Osteoblast (primary cell): ENCODE data around the gene CD99L2. TPM values are rescaled to one million over a fixed set of nuclear protein-coding genes. Genes with fewer than 3 reads are reported as not detected.

Experiments
- DNase-seq: peaks from one replicate; pipeline ENCODE4 v3.0.0; 2011; ENCODE audit warnings: low spot score, mixed read lengths; ENCODE audit not compliant: insufficient read length; ENCODE audit errors: missing footprints
- H2AFZ ChIP-seq: 2 replicates; pipeline ENCODE4 v1.6.0; 2011; ENCODE audit warnings: mild to moderate bottlenecking, low read length
- H3K27ac ChIP-seq: 2 replicates; pipeline ENCODE4 v1.5.1; 2011; ENCODE audit warnings: mild to moderate bottlenecking, low read depth, low read length, moderate library complexity
- H3K27me3 ChIP-seq: 2 replicates; pipeline ENCODE4 v1.6.0; 2012; ENCODE audit warnings: mild to moderate bottlenecking, control low read depth, inconsistent platforms, low read length, moderate library complexity; ENCODE audit not compliant: insufficient read depth
- H3K36me3 ChIP-seq: 2 replicates; pipeline ENCODE4 v1.5.1; 2011; ENCODE audit warnings: mild to moderate bottlenecking, low read length, control low read depth, moderate library complexity; ENCODE audit not compliant: insufficient read depth
- H3K4me1 ChIP-seq: 2 replicates; pipeline ENCODE4 v1.5.1; 2011; ENCODE audit warnings: mild to moderate bottlenecking, low read length, control low read depth, moderate library complexity; ENCODE audit not compliant: insufficient read depth
- H3K4me2 ChIP-seq: 2 replicates; pipeline ENCODE4 v1.6.0; 2011; ENCODE audit warnings: mild to moderate bottlenecking, low read length; ENCODE audit not compliant: insufficient read depth
- H3K4me3 ChIP-seq: fragments of 200-600 bp; sonication (generic); 3 replicates; pipeline ENCODE4 v1.5.1; 2012; ENCODE audit warnings: mild to moderate bottlenecking, low read length, inconsistent platforms; ENCODE audit not compliant: insufficient read depth
- H3K79me2 ChIP-seq: 2 replicates; pipeline ENCODE4 v1.6.0; 2012; ENCODE audit warnings: mild to moderate bottlenecking, low read length, control low read depth, inconsistent platforms; ENCODE audit not compliant: insufficient read depth
- H3K9me3 ChIP-seq: 2 replicates; pipeline ENCODE4 v1.5.1; 2011; ENCODE audit warnings: low read depth, low read length, control low read depth
- H4K20me1 ChIP-seq: 2 replicates; pipeline ENCODE4 v1.6.0; 2012; ENCODE audit warnings: mild to moderate bottlenecking, low read length, control low read depth; ENCODE audit not compliant: insufficient read depth
- total RNA-seq: library from RNA; depleted of rRNA; stranded (reverse); fragments of >200 nt; gene quantifications from 2 replicates; pipeline ENCODE4 v1.2.3, GENCODE V29; 2012
- TF ChIP-seq, protein P1 (sequence below): IDR thresholded peaks from 2 replicates; pipeline ENCODE4 v1.5.1; 2011; ENCODE audit warnings: mild to moderate bottlenecking, low read depth, low read length, moderate library complexity; ENCODE audit errors: extremely low read depth

Gene CD99L2
- total RNA-seq, 1 donor, result 85.0 TPM

DNA sequence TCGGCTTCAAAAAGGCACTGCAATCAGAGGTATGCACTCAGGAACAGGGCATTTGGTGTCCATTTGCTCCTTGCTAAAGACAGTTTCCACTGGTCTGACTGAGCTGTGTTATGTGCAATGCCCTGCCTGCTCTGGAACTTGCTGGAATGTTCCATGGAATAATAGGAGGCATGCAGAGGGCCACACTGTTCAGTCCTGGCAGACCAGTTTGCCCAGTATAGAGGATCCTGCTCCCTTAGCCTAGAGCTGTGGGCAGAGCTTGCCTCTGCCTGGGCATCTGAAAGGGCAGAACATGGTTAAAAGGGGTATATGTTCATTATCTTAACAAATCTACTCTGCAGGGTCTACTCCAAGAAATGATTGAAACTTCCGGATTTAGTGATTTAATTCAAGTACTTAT, 27.8 kb upstream of the CD99L2 start:
- Histone ChIP-seq H4K20me1 (no peaks in the 10 kb centered on the region), H3K4me3 (no peak overlapping the region), H3K27ac (no peak overlapping the region), H3K36me3 (no peaks in the 10 kb centered on the region), H3K4me2 (no peak overlapping the region), H3K9me3 (no peaks in the 10 kb centered on the region), H3K27me3 (no peaks in the 10 kb centered on the region), H3K79me2 (no peaks in the 10 kb centered on the region), H2AFZ (no peak overlapping the region), H3K4me1 (no peaks in the 10 kb centered on the region)
- TF ChIP-seq, protein P1, sequence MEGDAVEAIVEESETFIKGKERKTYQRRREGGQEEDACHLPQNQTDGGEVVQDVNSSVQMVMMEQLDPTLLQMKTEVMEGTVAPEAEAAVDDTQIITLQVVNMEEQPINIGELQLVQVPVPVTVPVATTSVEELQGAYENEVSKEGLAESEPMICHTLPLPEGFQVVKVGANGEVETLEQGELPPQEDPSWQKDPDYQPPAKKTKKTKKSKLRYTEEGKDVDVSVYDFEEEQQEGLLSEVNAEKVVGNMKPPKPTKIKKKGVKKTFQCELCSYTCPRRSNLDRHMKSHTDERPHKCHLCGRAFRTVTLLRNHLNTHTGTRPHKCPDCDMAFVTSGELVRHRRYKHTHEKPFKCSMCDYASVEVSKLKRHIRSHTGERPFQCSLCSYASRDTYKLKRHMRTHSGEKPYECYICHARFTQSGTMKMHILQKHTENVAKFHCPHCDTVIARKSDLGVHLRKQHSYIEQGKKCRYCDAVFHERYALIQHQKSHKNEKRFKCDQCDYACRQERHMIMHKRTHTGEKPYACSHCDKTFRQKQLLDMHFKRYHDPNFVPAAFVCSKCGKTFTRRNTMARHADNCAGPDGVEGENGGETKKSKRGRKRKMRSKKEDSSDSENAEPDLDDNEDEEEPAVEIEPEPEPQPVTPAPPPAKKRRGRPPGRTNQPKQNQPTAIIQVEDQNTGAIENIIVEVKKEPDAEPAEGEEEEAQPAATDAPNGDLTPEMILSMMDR, result no peak
- DNase-seq, result peak; percentile 60

- H3K27ac ChIP-seq, result no peak overlapping the region
- no peaks in the 10 kb centered on the region for H4K20me1 ChIP-seq
- no peaks in the 10 kb centered on the region for H3K36me3 ChIP-seq
- H3K4me2 ChIP-seq, result no peak overlapping the region
- H3K4me1 ChIP-seq, result no peaks in the 10 kb centered on the region
- no peaks in the 10 kb centered on the region for H3K79me2 ChIP-seq
- no peaks in the 10 kb centered on the region for H3K9me3 ChIP-seq
- TF ChIP-seq, protein P1, result no peak
- H2AFZ ChIP-seq, result no peak overlapping the region
- DNase-seq, result no peak
- H3K4me3 ChIP-seq, result no peak overlapping the region
- no peaks in the 10 kb centered on the region for H3K27me3 ChIP-seq
Measured at GRCh38 chrX:150919401-150919800, 20.9 kb upstream of the CD99L2 start.

- no peak for DNase-seq
- H3K27ac ChIP-seq, result no peak overlapping the region
- H3K4me2 ChIP-seq, result no peak overlapping the region
Measured at GRCh38 chrX:150913511-150913910, 15.0 kb upstream of the CD99L2 start.

GRCh38 chrX:150907474-150907873, 9.0 kb upstream of the CD99L2 start:
- TF ChIP-seq, protein P1, result no peak
- no peak overlapping the region for H3K4me3 ChIP-seq
- no peak overlapping the region for H2AFZ ChIP-seq
- H3K9me3 ChIP-seq, result no peaks in the 10 kb centered on the region
- no peaks in the 10 kb centered on the region for H3K4me1 ChIP-seq
- no peaks in the 10 kb centered on the region for H3K79me2 ChIP-seq
- H3K27me3 ChIP-seq, result no peaks in the 10 kb centered on the region
- H3K4me2 ChIP-seq, result no peak overlapping the region
- no peak for DNase-seq
- no peak overlapping the region for H3K27ac ChIP-seq
- H3K36me3 ChIP-seq, result no peaks in the 10 kb centered on the region
- no peaks in the 10 kb centered on the region for H4K20me1 ChIP-seq

More at GRCh38 chrX:150913511-150913910, 15.0 kb upstream of the CD99L2 start:
- Histone ChIP-seq H3K4me1 (no peaks in the 10 kb centered on the region), H3K27me3 (no peaks in the 10 kb centered on the region), H3K9me3 (no peaks in the 10 kb centered on the region), H4K20me1 (no peaks in the 10 kb centered on the region), H3K4me3 (no peak overlapping the region), H3K79me2 (no peaks in the 10 kb centered on the region), H3K36me3 (no peaks in the 10 kb centered on the region), H2AFZ (no peak overlapping the region)
- TF ChIP-seq, protein P1, result no peak
